ENCODE measurements around the gene GALNT2.
A peak's percentile ranks its signal among the peaks of the same experiment; 100 is the strongest.

The GALNT2 gene

GRCh38 chr1:230136453-230137336 lies 69.7 kb downstream of the GALNT2 start:
- DNase-seq: no peak

- DNase-seq: no peak
These were observed 70.3 kb downstream of the GALNT2 start for GRCh38 chr1:230137337-230137815.

GRCh38 chr1:230138561-230139239 lies 71.7 kb downstream of the GALNT2 start:
- no peak for DNase-seq

- no peak for DNase-seq
These were observed 72.3 kb downstream of the GALNT2 start for GRCh38 chr1:230139315-230139714.

GRCh38 chr1:230139741-230140140 lies 72.7 kb downstream of the GALNT2 start:
- no peak for DNase-seq

GRCh38 chr1:230140221-230141020 lies 73.4 kb downstream of the GALNT2 start:
- DNase-seq: peak; percentile 68

GRCh38 chr1:230141021-230141648 lies 74.1 kb downstream of the GALNT2 start:
- DNase-seq: no peak

- DNase-seq: no peak
These were observed 75.0 kb downstream of the GALNT2 start for GRCh38 chr1:230141797-230142607.

- peak; percentile 54 for DNase-seq
These were observed 75.7 kb downstream of the GALNT2 start for GRCh38 chr1:230142608-230143210.

GRCh38 chr1:230143534-230143933 lies 76.5 kb downstream of the GALNT2 start:
- no peak for DNase-seq

GRCh38 chr1:230144010-230144614 lies 77.1 kb downstream of the GALNT2 start:
- no peak for DNase-seq

GRCh38 chr1:230144758-230145504 lies 77.9 kb downstream of the GALNT2 start:
- no peak for DNase-seq

- DNase-seq: no peak
These were observed 78.5 kb downstream of the GALNT2 start for GRCh38 chr1:230145505-230145899.

GRCh38 chr1:230145953-230146476 lies 79.0 kb downstream of the GALNT2 start:
- no peak for DNase-seq

GRCh38 chr1:230146709-230147108 lies 79.7 kb downstream of the GALNT2 start:
- DNase-seq: no peak

- DNase-seq: no peak
These were observed 80.5 kb downstream of the GALNT2 start for GRCh38 chr1:230147253-230148125.

GRCh38 chr1:230148126-230148652 lies 81.2 kb downstream of the GALNT2 start:
- no peak for DNase-seq

- DNase-seq: no peak
These were observed 81.9 kb downstream of the GALNT2 start for GRCh38 chr1:230148768-230149469.
